Activated CD4-positive, alpha-beta T cell treated with anti-CD3 and anti-CD28 coated beads for 4 hours (primary cell): ENCODE data around the gene MAPKAPK2.

Experiments used
- DNase-seq, 2 donors: peaks; one replicate each; pipeline ENCODE4 v3.0.0-alpha.2; 2020

The MAPKAPK2 gene

DNA sequence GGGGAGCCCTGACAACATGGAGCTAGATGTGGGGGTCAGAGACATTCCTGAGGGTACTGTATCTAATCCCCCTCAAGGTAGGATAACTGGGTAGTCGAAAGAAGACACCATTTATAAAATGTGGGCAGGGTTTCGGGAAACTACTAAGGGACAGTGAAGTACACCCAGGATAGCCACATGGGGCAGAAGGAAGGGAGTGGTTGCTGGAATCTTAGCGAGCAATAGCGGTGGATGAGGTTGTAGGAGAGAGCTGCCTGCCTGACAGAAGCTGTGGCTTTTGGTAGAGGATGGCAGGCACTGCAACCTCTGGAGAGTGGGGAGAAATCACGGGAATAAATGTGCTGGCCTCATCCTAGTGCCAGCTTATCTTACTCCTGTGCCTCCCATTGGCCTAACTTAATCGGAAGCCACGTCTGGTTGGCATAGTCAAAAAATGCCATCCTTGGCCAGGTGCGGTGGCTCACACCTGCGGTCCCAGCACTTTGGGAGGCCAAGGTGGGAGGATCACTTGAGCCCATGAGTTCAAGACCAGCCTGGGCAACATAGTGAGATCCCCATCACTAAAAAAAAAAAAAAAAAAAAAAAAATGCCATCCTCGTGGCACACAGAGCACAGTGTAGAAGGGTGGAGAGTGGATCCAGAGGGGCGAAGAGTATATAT, 23.4 kb upstream of the MAPKAPK2 start:
- DNase-seq: no peak

- DNase-seq: no peak
Measured at GRCh38 chr1:206662396-206663092, 22.2 kb upstream of the MAPKAPK2 start.

GRCh38 chr1:206663362-206663761, 21.3 kb upstream of the MAPKAPK2 start:
- DNase-seq: no peak

GRCh38 chr1:206663832-206664652, 20.7 kb upstream of the MAPKAPK2 start:
- DNase-seq: peak; percentile 64 to 79

- DNase-seq: no peak
Measured at GRCh38 chr1:206664740-206665139, 20.0 kb upstream of the MAPKAPK2 start.

GRCh38 chr1:206666031-206666561, 18.6 kb upstream of the MAPKAPK2 start:
- DNase-seq: no peak

- DNase-seq: no peak
Measured at GRCh38 chr1:206666954-206667665, 17.6 kb upstream of the MAPKAPK2 start.

DNA sequence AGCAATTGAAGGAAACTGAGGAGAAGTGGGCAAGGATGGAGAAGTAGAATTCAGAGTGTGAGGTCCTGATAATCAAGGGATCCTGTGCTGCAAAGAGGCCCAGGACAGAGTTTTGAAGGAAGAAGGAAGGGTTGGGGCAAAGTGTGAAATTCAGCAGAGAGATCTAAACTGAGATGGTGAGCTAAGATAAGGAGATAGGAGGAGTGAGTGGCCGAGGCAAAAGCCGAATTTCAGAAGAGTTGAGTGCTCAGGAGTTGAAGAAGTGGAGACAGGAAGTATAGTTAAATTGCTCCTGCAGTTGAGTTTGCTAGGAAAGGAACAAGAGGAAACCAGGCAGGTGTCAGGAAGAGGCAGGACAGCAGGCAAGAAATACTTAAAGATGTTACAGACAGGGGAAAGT, 16.4 kb upstream of the MAPKAPK2 start:
- no peak for DNase-seq

- DNase-seq: no peak
Measured at GRCh38 chr1:206668874-206669410, 15.8 kb upstream of the MAPKAPK2 start.

DNA sequence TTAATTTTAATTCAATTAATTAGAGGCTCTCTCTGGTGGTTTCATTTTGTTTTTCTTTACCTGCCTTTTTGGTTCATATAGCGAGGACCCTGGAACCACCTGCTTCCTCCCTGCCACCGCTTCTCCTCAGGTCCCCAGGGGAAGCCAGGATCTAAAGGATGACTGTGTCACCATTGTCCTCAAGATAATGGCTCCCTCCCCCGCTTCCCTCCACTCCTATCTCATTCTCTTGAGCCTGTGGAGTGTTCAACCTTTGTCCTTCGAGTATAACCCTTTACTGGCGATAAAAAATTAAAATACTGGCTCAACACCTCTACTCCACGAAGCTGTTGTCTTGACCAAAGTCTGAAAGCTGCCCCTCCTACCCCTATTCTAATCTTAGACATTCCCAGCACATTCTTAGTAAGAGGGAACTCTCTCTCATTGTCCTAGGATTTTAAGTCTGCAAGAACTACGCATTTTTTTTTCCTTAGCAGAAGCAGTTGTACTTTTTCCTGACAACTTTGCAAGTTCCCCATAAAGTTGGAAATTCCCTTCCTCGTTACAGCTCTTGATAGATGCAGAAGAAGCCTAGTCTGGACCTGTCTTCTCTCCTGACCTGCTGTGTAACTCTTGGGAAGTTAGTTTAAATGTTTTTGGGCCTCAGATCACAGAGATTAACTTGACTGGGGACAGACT, 12.6 kb upstream of the MAPKAPK2 start:
- DNase-seq: no peak

- no peak for DNase-seq
Measured at GRCh38 chr1:206672844-206673758, 11.6 kb upstream of the MAPKAPK2 start.

- DNase-seq: no peak
Measured at GRCh38 chr1:206674236-206674635, 10.5 kb upstream of the MAPKAPK2 start.

- DNase-seq: no peak
Measured at GRCh38 chr1:206674745-206675175, 9.9 kb upstream of the MAPKAPK2 start.

- no peak for DNase-seq
Measured at GRCh38 chr1:206676499-206676898, 8.2 kb upstream of the MAPKAPK2 start.

GRCh38 chr1:206678490-206678889, 6.2 kb upstream of the MAPKAPK2 start:
- DNase-seq: no peak

DNA sequence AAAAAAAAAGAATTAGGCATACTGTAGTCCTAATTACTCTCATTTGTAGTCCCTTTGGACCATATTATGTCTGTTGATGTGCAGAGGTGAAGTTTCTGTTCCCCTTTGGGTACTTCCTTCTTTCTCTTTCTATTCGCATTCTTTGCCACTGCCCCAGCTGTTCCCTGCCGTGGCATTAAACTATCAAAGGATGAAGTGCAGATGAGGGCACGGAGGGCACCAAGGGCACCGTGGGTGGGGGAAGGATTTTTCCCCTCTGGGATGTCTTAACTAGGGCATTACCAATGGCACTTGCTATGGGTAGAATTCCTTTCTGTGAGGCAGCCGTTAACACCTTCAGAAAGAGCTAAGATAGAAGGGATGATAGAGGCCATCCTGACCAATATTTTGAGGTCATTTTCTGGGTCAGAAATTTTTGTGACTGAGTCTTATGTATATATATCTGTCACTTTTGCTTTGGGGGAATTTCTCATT, 4.9 kb upstream of the MAPKAPK2 start:
- no peak for DNase-seq

GRCh38 chr1:206680279-206680678, 4.4 kb upstream of the MAPKAPK2 start:
- DNase-seq: no peak

DNA sequence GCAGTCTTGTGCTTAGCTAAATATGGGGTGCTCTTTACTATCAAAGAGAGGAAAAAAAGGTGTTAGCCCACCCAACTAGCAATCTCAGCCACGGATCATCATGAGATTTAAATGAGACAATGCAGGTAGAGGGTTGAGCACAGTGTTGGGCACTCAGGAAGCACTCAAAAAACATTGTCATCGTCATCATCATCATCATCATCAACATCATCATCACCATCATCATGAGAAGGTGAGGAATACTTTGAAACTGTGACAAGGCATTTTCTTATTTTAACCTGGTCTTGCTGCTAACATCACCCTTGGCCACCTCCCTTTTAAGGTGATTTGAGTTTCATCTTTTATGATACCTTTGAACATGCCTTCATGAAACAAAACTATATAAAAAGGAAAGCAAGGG, 3.3 kb upstream of the MAPKAPK2 start:
- DNase-seq: no peak

DNA sequence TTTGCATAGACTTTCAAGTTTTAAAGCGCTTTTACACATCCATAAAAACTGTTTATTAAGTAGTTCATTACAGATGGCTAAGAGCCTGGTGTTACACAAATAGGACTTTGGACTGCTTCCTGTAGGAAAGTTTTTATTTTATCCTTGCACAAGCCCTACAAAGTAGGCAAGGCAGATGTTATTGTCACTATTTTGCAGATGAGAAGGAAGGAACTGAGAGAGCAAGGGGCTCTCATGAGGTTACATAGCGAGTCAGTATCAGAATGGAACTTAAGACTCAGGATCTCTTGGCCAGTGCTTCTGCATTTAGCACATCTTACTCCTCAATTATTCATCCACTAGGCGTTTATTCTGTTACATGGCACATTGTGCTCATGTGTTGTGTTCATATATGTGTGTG, 2.6 kb upstream of the MAPKAPK2 start:
- DNase-seq: no peak

DNA sequence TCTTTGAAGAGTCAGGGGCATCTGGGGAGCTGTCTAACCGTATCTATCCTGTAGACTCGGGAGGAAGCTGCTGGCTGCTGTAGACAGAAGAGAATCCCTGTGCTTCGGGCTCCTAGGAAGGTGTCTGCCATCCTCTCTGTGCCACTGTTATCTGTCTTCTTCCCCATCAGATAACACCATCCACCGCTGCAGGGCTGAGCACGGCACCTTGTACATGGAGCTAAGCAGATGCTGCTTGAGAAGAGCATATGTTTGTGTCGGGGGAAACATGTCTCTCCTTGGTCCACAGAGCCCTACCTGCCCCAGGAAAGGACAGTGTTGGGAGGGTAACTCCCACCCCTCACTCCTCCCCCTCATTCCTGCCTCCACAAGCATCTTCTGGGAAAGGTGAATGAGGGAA, 1.4 kb upstream of the MAPKAPK2 start:
- DNase-seq: no peak

DNA sequence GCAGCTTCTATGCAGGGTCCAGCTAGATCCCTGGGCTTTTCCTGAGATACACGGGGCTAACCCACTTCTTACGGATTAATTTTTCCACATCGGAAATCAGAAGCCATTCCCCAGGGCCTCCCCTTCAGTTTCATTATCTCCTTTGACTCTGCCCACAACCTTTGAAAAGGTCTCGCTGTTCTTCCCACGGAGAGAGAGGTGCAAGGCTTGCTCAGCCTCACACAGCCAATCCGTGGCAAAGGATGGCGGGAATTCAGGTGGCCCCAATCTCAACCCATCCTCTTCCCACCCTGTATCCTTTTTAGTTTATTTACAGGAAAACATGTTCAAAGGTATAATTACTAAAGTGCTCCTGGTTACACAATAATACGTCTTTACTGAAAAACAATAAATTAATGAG, 702 bp upstream of the MAPKAPK2 start:
- no peak for DNase-seq
